Umbilical cord (tissue), 2 donors: ENCODE data around the gene ITSN1. TPM values are rescaled to one million over a fixed set of nuclear protein-coding genes. Genes with fewer than 3 reads are reported as not detected.
A peak's percentile ranks its signal among the peaks of the same experiment; 100 is the strongest.

ENCODE experiments used
- DNase-seq: peaks from one replicate; pipeline ENCODE4 v3.0.0-alpha.2; 2015; ENCODE audit warnings: low spot score
- total RNA-seq: library from RNA; depleted of rRNA; stranded (reverse); fragments of >200 nt; gene quantifications from one replicate; pipeline ENCODE4 v1.2.3, GENCODE V29; 2014; ENCODE audit warnings: low replicate concordance; ENCODE audit not compliant: insufficient read depth

The ITSN1 gene
- total RNA-seq, 1 donor from 2014 or later: 235 TPM

- peak; percentile 38 for DNase-seq
These were observed 168.5 kb downstream of the ITSN1 start for GRCh38 chr21:33810766-33811165.

- peak; percentile 33 for DNase-seq
These were observed 169.1 kb downstream of the ITSN1 start for GRCh38 chr21:33811167-33812010.

GRCh38 chr21:33813832-33814365, 171.6 kb downstream of the ITSN1 start:
- no peak for DNase-seq

GRCh38 chr21:33815143-33815707, 172.9 kb downstream of the ITSN1 start:
- DNase-seq: no peak

DNA sequence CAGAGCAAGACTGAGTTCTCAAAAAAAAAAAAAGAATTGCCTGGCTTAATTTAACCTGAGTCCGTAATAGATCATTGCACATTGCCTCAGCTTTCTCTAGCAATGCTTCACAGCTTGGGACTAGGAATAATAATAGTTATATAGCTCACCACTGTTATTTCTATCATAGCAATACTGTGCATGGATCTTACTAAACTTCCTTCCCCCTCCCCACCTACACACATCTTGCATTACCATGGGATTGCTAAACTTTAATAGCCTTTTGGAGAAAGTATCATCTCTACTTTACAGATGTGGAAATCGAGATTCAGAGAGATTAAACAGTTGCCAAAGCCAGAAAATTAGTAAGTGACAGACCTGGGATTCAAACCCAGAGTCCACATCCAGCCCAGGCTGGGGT, 173.9 kb downstream of the ITSN1 start:
- DNase-seq: no peak

DNA sequence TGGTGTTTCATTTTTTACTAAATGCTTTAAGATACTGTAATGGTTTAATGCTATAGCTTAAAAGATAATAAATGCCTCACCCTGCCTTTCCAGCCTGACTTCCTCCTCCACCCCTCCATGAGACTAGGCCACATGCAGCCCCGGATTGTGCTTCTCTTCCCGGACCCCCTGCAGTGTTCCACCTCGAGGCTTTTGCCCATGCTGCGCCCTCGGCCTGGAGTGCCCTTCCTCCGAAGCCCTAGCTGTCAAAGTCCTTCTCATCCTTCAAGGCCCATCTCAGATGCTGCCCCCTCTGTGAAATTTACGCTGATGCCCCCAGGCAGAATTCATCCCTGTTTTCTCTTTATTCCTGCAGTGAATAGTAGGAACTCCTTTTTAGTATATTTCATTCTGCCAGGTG, 174.8 kb downstream of the ITSN1 start:
- DNase-seq: no peak

DNA sequence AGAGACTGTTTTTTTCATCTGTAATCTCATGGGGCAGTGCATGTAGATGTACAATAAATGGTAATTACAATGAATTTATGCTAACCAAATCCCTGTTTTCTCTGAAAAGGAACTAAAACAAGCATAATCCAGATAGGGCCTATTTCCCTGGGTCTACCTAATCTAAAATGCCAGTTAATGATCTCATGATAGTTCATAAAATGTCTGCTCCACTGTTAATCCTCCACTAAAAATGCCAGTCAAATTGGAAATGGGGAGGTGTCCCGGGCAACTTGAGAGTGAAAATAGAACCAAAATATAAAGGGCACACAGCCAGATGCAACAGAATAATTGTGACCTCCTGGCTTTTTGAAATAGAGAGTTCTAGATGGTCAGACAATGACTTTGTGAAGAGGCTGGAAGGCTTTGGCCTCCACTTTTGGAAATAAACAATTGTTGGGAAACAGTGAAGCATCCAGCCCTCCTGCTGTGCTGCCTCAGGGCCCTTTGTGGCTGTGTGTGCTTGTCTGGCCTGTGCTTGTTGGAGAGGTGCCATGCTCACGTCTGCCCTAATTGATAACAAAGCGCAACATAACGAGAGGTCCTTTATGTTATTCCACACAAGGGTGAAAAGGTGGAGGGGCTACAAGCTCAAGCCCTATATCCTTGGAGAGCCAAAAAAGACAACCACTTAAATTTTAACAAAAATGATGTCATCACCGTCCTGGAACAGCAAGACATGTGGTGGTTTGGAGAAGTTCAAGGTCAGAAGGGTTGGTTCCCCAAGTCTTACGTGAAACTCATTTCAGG, 175.6 kb downstream of the ITSN1 start:
- no peak for DNase-seq

- DNase-seq: no peak
These were observed 178.0 kb downstream of the ITSN1 start for GRCh38 chr21:33820230-33820770.

DNA sequence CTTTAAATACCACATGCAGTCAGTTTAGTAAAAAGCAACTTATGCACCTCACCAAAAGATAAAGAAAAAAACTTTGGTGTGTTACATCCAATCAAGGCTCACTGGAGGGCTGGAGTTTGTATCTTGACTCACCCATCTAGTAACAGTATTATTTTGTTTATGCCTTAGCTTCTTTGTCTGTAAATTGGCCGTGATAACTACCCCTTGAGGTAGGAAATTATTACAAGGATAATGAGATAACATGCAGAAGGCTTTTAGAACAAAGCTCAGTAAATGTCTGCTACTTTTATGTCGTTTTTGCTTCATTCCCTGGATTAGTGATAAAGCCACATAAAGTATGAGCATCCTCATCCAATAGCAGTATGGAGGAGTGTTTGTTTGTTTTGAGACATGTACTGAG, 178.5 kb downstream of the ITSN1 start:
- DNase-seq: no peak

DNA sequence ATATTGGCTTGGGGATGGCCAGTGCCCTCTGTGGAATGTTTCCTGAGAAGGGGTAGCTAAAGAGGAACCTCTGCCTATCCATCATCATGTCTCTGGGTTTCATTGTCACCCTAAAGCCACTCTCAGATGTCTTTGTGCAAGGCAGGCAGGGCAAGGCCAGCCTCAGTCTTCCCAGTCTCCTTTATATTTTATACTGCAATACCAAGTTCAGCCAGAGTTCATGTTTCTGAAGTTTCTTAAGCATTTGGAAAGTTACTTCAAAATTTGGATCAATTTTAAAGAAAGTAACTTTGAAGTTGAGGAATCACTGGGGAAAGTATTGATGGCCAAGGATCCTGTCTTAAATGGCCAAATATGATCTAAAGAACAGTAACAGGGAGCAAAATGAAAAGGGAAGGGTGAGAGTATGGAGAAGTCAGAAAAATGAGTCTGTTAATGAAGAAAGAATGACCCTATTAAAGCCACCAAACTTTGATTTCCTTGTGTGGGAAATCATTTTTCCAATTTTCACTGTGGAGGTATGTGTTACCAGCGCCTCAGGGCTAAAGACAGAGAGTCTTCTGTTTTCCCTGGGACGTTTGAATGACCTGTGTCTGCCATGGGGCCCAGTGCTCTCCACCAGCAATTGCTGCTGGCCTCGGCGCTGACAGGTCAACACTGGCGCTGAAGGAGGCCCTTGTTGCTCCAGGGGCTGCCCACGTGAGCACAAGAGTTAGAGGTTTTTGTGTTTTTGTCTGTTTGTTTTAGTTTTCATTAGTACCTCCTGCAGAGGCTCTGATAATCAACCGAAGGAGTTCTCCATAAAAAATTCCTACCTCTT, 179.4 kb downstream of the ITSN1 start:
- DNase-seq: no peak

DNA sequence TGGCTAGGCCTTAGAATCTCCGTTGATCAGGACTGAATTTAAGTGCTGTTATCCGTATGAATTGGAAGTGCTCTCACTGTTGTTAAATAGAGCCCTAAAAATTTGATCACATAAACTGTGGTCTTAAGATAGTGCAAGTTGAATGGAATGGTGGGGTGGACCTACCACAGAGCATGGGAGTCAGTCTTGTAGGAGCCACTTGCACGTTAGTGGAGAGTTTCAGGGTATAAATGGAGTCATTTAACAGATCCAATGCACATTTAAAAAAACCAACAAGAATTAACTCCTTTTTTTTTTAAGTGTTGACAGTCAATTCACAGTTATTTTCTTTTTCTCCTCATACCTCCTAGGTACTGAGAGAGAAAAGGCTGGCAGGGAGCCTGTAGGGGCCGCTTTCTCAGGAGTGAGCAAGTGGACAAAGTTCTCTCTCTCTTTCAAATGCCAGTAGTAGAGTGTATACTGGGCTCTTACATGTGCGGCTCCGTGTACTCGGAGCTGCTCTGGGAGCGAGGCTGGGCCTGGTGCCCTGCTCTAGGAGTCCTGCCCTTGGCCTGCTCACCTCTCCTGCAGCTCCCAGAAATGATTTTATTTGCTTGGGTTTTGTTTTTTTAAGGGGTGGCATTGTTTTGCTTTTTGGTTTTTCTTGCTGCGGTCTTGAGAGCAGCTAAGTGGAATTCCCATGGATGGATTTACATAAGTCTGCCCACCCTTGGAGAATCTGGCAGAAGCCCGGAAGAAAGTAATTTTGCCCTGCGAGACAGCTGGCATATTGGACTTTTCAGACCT, 182.0 kb downstream of the ITSN1 start:
- DNase-seq: no peak

DNA sequence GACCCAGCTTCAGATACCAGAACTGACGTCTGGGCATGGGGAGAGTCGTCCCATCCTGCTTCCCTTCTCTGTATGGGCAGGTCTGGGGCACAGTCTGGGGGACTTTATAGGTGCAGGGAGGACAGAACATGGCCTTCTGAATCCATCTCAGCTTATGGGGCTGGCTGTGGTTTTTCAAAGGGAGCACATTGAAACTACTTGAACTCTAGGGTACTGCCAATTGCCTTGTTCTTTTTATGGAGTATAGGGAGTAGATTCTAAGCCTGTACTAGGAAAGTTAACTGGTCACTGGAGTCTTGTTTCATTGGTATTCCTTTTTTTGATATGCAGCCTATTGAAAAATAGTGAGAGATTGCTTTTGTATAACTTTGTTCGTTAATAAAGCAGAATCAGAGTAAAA, 183.1 kb downstream of the ITSN1 start:
- DNase-seq: no peak

DNA sequence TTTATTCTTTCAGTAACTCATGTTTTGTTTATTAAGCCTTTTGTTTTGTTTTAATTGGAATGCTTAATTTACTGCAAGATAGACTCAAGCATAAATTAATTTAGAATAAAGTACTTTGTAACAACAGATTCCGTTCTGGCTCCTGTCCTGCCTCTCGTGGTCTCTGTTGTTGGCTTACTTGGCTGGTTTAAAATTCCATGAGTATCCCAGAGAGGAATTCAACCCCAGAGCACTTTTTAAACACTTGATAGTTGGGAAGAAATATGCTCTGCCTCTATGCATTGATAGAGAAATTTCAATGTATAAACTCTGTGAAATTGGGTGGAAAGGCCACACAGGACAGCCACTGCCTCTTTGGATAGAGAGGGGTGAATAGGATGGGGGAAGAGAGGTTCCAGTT, 183.6 kb downstream of the ITSN1 start:
- peak; percentile 61 for DNase-seq

GRCh38 chr21:33828083-33828482, 185.8 kb downstream of the ITSN1 start:
- DNase-seq: no peak

GRCh38 chr21:33828577-33828976, 186.3 kb downstream of the ITSN1 start:
- no peak for DNase-seq

DNA sequence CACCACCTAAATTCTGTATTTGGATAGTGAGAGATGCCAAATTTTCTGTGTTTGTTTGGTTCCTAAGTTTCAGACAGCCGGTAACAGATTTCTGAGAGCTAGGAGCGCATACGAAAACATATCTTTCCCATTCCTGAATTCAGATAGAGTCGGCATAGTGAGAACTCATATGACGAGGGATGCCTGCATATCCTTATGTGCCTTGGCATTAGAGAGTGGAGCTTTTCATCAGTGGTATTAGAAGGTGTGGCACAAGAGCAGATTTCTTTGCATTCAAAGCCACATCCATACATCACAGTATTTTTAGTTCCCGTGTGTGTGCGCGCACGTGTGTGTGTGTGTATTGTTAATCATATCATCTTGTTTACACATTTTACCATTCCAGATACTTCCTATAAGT, 187.5 kb downstream of the ITSN1 start:
- DNase-seq: no peak

GRCh38 chr21:33831962-33832659, 189.8 kb downstream of the ITSN1 start:
- no peak for DNase-seq

DNA sequence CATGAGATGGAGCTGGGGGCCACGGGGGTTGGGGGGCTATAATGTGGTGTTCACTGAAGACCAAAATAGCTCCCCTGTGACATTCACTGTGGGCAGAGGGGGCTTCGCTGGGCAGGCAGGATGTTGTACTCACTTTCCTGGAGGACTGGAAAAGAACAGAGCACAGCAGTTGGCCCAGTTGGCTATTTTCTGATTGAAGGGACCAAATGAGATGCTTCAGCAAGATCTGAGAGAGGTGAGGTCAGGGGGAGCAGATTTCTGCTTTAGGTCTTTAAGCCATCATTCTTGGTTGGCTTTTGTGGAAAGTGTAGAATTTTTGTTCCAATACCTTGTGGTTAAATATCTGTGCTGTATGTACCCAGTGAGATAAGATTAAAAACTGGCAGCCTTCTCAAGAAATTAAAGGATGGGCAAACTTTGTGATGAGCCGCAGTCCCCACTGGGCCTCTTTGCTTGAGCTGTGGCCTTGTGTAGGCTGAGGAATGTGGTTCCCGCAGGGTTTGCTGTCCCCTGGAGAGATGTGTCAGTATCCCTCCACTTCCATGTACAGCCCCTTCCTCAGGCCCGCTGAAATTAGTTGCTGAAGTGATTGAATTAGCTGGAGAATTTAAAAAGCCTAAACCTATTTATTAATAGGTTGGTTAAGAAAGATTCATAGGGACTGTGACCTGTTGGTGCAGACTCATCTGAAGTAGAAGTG, 192.7 kb downstream of the ITSN1 start:
- DNase-seq: no peak

DNA sequence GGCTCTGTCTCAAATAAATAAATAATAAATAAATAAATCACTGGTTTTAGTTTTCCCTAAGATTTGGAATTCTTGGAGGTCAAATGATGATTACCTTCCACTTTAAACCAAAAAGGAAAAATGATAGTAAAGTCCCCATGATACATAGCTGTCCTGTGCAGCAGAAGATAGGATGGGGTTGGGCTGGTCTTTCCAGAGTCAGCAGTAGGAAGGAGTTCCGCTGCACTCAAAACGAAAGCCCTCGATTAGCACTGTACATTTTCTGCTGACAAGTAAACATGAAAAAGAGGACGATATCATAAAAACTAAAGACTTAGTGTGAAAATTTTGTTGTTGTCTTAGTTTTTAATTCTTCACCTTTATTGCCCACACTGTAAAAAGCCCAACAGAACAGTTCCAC, 193.6 kb downstream of the ITSN1 start:
- DNase-seq: no peak
